ENCODE data around the gene GAS2L2.
A peak's percentile ranks its signal among the peaks of the same experiment; 100 is the strongest.

Gene GAS2L2

GRCh38 chr17:35732806-35733136 lies 20.3 kb downstream of the GAS2L2 start:
- Mint-ChIP-seq H3K4me1 (ENCODE audit: low read depth) (peaks cover 9% of the 10 kb centered on the region), H3K27me3 (ENCODE audit: low read depth) (peaks cover 19% of the 10 kb centered on the region), H3K4me3 (no peak overlapping the region), H3K9me3 (no peaks in the 10 kb centered on the region), H3K36me3 (ENCODE audit: low read depth) (peaks cover 9% of the 10 kb centered on the region), H3K27ac (no peak overlapping the region)
- no peak for DNase-seq (ENCODE audit: low spot score)

GRCh38 chr17:35731917-35732805 lies 20.9 kb downstream of the GAS2L2 start:
- no peak for DNase-seq (ENCODE audit: low spot score)
- H3K4me3 Mint-ChIP-seq = peak overlapping the region; percentile 62
- peaks cover 9% of the 10 kb centered on the region for H3K4me1 Mint-ChIP-seq (ENCODE audit: low read depth)
- H3K27me3 Mint-ChIP-seq (ENCODE audit: low read depth) = peaks cover 19% of the 10 kb centered on the region
- H3K27ac Mint-ChIP-seq = no peak overlapping the region
- H3K9me3 Mint-ChIP-seq = no peaks in the 10 kb centered on the region
- peaks cover 11% of the 10 kb centered on the region for H3K36me3 Mint-ChIP-seq (ENCODE audit: low read depth)

- peaks cover 9% of the 10 kb centered on the region for H3K4me1 Mint-ChIP-seq (ENCODE audit: low read depth)
- H3K36me3 Mint-ChIP-seq (ENCODE audit: low read depth) = peaks cover 11% of the 10 kb centered on the region
- no peak within 1 kb of the TSS for H3K27ac Mint-ChIP-seq
Observed at GRCh38 chr17:35731239-35731916, 21.7 kb downstream of the GAS2L2 start, which contains the start of gene RASL10B. Gene RASL10B, plus strand, starts transcription at chr17:35731639. Its CDS starts 3,546 bp downstream, at chr17:35735185.

GRCh38 chr17:35730400-35731005 lies 22.5 kb downstream of the GAS2L2 start:
- H3K27me3 Mint-ChIP-seq (ENCODE audit: low read depth) = peaks cover 19% of the 10 kb centered on the region
- peaks cover 9% of the 10 kb centered on the region for H3K4me1 Mint-ChIP-seq (ENCODE audit: low read depth)
- no peaks in the 10 kb centered on the region for H3K9me3 Mint-ChIP-seq
- H3K27ac Mint-ChIP-seq = no peak overlapping the region
- H3K4me3 Mint-ChIP-seq = peak overlapping the region; percentile 62
- peaks cover 17% of the 10 kb centered on the region for H3K36me3 Mint-ChIP-seq (ENCODE audit: low read depth)
- DNase-seq (ENCODE audit: low spot score) = no peak

More at GRCh38 chr17:35731239-35731916, 21.7 kb downstream of the GAS2L2 start, which contains the start of gene RASL10B:
- Mint-ChIP-seq H3K9me3 (no peaks in the 10 kb centered on the region), H3K27me3 (ENCODE audit: low read depth) (peaks cover 19% of the 10 kb centered on the region), H3K4me3 (peak within 1 kb of the TSS; percentile 62)
- DNase-seq (ENCODE audit: low spot score) = peak; percentile 38

GRCh38 chr17:35729405-35729833 lies 23.6 kb downstream of the GAS2L2 start:
- H3K4me1 Mint-ChIP-seq (ENCODE audit: low read depth) = peaks cover 9% of the 10 kb centered on the region
- H3K4me3 Mint-ChIP-seq = no peak overlapping the region
- peaks cover 28% of the 10 kb centered on the region for H3K36me3 Mint-ChIP-seq (ENCODE audit: low read depth)
- DNase-seq (ENCODE audit: low spot score) = no peak
- H3K9me3 Mint-ChIP-seq = no peaks in the 10 kb centered on the region
- no peak overlapping the region for H3K27ac Mint-ChIP-seq
- peaks cover 19% of the 10 kb centered on the region for H3K27me3 Mint-ChIP-seq (ENCODE audit: low read depth)

GRCh38 chr17:35728551-35728950 lies 24.5 kb downstream of the GAS2L2 start:
- peaks cover 9% of the 10 kb centered on the region for H3K4me1 Mint-ChIP-seq (ENCODE audit: low read depth)
- no peak overlapping the region for H3K4me3 Mint-ChIP-seq
- H3K36me3 Mint-ChIP-seq (ENCODE audit: low read depth) = peaks cover 36% of the 10 kb centered on the region
- DNase-seq (ENCODE audit: low spot score) = no peak
- no peak overlapping the region for H3K27ac Mint-ChIP-seq
- H3K9me3 Mint-ChIP-seq = no peaks in the 10 kb centered on the region
- peaks cover 19% of the 10 kb centered on the region for H3K27me3 Mint-ChIP-seq (ENCODE audit: low read depth)

GRCh38 chr17:35727635-35728034 lies 25.4 kb downstream of the GAS2L2 start:
- Mint-ChIP-seq H3K36me3 (ENCODE audit: low read depth) (peaks cover 38% of the 10 kb centered on the region), H3K27ac (no peak overlapping the region), H3K27me3 (ENCODE audit: low read depth) (peaks cover 15% of the 10 kb centered on the region), H3K4me1 (ENCODE audit: low read depth) (peaks cover 9% of the 10 kb centered on the region), H3K9me3 (no peaks in the 10 kb centered on the region), H3K4me3 (no peak overlapping the region)
- no peak for DNase-seq (ENCODE audit: low spot score)

- H3K4me3 Mint-ChIP-seq = no peak overlapping the region
- H3K36me3 Mint-ChIP-seq (ENCODE audit: low read depth) = peaks cover 40% of the 10 kb centered on the region
- DNase-seq (ENCODE audit: low spot score) = no peak
- peaks cover 10% of the 10 kb centered on the region for H3K27me3 Mint-ChIP-seq (ENCODE audit: low read depth)
- H3K27ac Mint-ChIP-seq = no peak overlapping the region
- H3K9me3 Mint-ChIP-seq = no peaks in the 10 kb centered on the region
- H3K4me1 Mint-ChIP-seq (ENCODE audit: low read depth) = peaks cover 9% of the 10 kb centered on the region
Observed at GRCh38 chr17:35726953-35727460, 26.0 kb downstream of the GAS2L2 start.

- DNase-seq (ENCODE audit: low spot score) = no peak
- H3K9me3 Mint-ChIP-seq = no peaks in the 10 kb centered on the region
- no peak overlapping the region for H3K27ac Mint-ChIP-seq
- H3K4me1 Mint-ChIP-seq (ENCODE audit: low read depth) = peaks cover 9% of the 10 kb centered on the region
- H3K4me3 Mint-ChIP-seq = no peak overlapping the region
- H3K36me3 Mint-ChIP-seq (ENCODE audit: low read depth) = peaks cover 40% of the 10 kb centered on the region
- H3K27me3 Mint-ChIP-seq (ENCODE audit: low read depth) = peaks cover 9% of the 10 kb centered on the region
Observed at GRCh38 chr17:35726127-35726952, 26.7 kb downstream of the GAS2L2 start.

- Mint-ChIP-seq H3K4me3 (no peak overlapping the region), H3K9me3 (no peaks in the 10 kb centered on the region), H3K27ac (no peak overlapping the region), H3K36me3 (ENCODE audit: low read depth) (peaks cover 38% of the 10 kb centered on the region), H3K4me1 (ENCODE audit: low read depth) (peaks cover 4% of the 10 kb centered on the region), H3K27me3 (ENCODE audit: low read depth) (peaks cover 4% of the 10 kb centered on the region)
- DNase-seq (ENCODE audit: low spot score) = no peak
Observed at GRCh38 chr17:35725802-35726126, 27.3 kb downstream of the GAS2L2 start.

- Mint-ChIP-seq H3K27me3 (ENCODE audit: low read depth) (no peaks in the 10 kb centered on the region), H3K4me1 (ENCODE audit: low read depth) (no peaks in the 10 kb centered on the region), H3K9me3 (no peaks in the 10 kb centered on the region), H3K27ac (no peak overlapping the region), H3K4me3 (no peak overlapping the region), H3K36me3 (ENCODE audit: low read depth) (peaks cover 37% of the 10 kb centered on the region)
- DNase-seq (ENCODE audit: low spot score) = no peak
Observed at GRCh38 chr17:35725058-35725457, 28.0 kb downstream of the GAS2L2 start.

GRCh38 chr17:35723735-35724134 lies 29.3 kb downstream of the GAS2L2 start:
- no peak overlapping the region for H3K27ac Mint-ChIP-seq
- no peak for DNase-seq (ENCODE audit: low spot score)
- H3K36me3 Mint-ChIP-seq (ENCODE audit: low read depth) = peaks cover 42% of the 10 kb centered on the region

GRCh38 chr17:35717475-35717874 lies 35.6 kb downstream of the GAS2L2 start:
- Mint-ChIP-seq H3K27me3 (ENCODE audit: low read depth) (no peaks in the 10 kb centered on the region), H3K9me3 (no peaks in the 10 kb centered on the region), H3K36me3 (ENCODE audit: low read depth) (peaks cover 29% of the 10 kb centered on the region), H3K4me3 (no peak overlapping the region), H3K4me1 (ENCODE audit: low read depth) (no peaks in the 10 kb centered on the region), H3K27ac (no peak overlapping the region)
- DNase-seq (ENCODE audit: low spot score) = no peak

More at GRCh38 chr17:35723735-35724134, 29.3 kb downstream of the GAS2L2 start:
- no peaks in the 10 kb centered on the region for H3K27me3 Mint-ChIP-seq (ENCODE audit: low read depth)
- no peaks in the 10 kb centered on the region for H3K4me1 Mint-ChIP-seq (ENCODE audit: low read depth)
- H3K9me3 Mint-ChIP-seq = no peaks in the 10 kb centered on the region
- H3K4me3 Mint-ChIP-seq = no peak overlapping the region
